Progenitor cell of endocrine pancreas (in vitro differentiated cells): Measurements from ENCODE around the gene GFOD2. TPM values are rescaled to one million over a fixed set of nuclear protein-coding genes. Genes with fewer than 3 reads are reported as not detected.

Experiments
- DNase-seq: peaks from one replicate; pipeline ENCODE4 v3.0.0; 2021; ENCODE audit warnings: low spot score; ENCODE audit not compliant: unreplicated experiment
- H3K27ac Mint-ChIP-seq: 2 replicates; pipeline ENCODE4 v1.8.0; 2021; ENCODE audit warnings: mild to moderate bottlenecking, moderate library complexity, mixed read lengths
- H3K27me3 Mint-ChIP-seq: 2 replicates; pipeline ENCODE4 v1.8.0; 2021; ENCODE audit warnings: mixed read lengths
- H3K36me3 Mint-ChIP-seq: 2 replicates; pipeline ENCODE4 v1.8.0; 2022; ENCODE audit warnings: mixed read lengths; ENCODE audit not compliant: insufficient read depth
- H3K4me1 Mint-ChIP-seq: 2 replicates; pipeline ENCODE4 v1.8.0; 2021; ENCODE audit warnings: low read depth, mixed read lengths
- H3K4me3 Mint-ChIP-seq: 2 replicates; pipeline ENCODE4 v1.8.0; 2021; ENCODE audit warnings: low read depth, mild to moderate bottlenecking, moderate library complexity, mixed read lengths
- H3K9me3 Mint-ChIP-seq: 2 replicates; pipeline ENCODE4 v1.8.0; 2021; ENCODE audit warnings: low read depth, mixed read lengths
- long read RNA-seq: library from polyadenylated mRNA; unstranded; transcript quantifications from one replicate; pipeline ENCODE4 v2.0.0, GENCODE V29; 2020
- total RNA-seq: library from RNA; stranded (reverse); gene quantifications from 2 replicates; pipeline ENCODE4 v1.2.1, GENCODE V29; 2021
- TF ChIP-seq, protein P1 (sequence below): fragments of 200-600 bp; sonication (generic); IDR thresholded peaks from one replicate; pipeline ENCODE4 v1.5.0; 2021; ENCODE audit warnings: antibody characterized with exemption, mild to moderate bottlenecking; ENCODE audit not compliant: unreplicated experiment

Gene GFOD2, protein sequence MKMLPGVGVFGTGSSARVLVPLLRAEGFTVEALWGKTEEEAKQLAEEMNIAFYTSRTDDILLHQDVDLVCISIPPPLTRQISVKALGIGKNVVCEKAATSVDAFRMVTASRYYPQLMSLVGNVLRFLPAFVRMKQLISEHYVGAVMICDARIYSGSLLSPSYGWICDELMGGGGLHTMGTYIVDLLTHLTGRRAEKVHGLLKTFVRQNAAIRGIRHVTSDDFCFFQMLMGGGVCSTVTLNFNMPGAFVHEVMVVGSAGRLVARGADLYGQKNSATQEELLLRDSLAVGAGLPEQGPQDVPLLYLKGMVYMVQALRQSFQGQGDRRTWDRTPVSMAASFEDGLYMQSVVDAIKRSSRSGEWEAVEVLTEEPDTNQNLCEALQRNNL
- 38.8 and 40.7 TPM in 2 replicates for total RNA-seq
- long read RNA-seq, full-length matches to known transcripts, result 155 of 181 reads
- long read RNA-seq, partial matches to known transcripts, result 3 of 181 reads
- long read RNA-seq, other reads (novel, unspliced or antisense), result 23 of 181 reads

DNA sequence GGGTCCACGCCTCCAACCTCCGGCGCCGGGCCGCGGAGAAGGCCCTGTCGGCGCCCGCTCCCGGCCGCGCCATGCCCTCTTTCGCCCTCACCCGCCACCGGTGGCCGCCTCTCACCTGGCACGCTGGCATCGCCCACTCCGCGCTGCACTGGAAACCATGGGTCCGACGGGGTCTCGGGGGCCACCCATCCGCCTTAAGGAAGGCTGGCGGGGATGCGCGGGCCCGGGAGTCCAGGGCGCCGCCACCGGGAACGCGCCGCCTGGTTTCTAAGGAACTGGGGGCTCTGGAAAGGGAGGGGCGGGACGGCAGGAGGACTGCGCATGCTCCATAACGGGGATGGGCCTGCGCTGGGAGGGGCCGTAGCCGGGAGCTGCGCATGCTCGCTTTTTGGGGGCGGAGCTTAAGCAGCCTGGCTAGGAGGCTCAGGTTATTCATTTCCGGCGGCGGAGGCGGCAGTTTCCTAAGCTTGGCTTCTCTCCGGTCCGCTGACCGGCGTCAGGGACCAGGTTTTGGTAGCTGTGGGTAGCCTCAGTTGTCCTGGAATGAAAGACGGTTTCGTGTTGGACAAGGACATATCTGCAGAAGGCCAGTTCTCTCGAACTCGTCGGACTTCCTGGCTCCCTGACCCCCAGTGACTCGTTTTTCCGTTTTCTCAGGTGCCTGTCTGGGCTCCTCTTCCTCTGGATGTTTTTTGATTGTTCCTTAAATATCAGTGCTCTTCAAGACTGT, at the start of gene GFOD2:
Gene GFOD2, minus strand, starts transcription at position 269 of the 730 bp plus-strand sequence. CDS start 33,601 bp downstream, outside the sequence.
- DNase-seq, result peak; percentile 98
- Mint-ChIP-seq H3K4me3 (peak within 1 kb of the TSS; percentile 87), H3K27ac (peak within 1 kb of the TSS; percentile 92), H3K27me3 (no peaks in the 10 kb centered on the region), H3K36me3 (peaks cover 1% of the 10 kb centered on the region), H3K9me3 (no peaks in the 10 kb centered on the region), H3K4me1 (peaks cover 30% of the 10 kb centered on the region)
- TF ChIP-seq, protein P1, sequence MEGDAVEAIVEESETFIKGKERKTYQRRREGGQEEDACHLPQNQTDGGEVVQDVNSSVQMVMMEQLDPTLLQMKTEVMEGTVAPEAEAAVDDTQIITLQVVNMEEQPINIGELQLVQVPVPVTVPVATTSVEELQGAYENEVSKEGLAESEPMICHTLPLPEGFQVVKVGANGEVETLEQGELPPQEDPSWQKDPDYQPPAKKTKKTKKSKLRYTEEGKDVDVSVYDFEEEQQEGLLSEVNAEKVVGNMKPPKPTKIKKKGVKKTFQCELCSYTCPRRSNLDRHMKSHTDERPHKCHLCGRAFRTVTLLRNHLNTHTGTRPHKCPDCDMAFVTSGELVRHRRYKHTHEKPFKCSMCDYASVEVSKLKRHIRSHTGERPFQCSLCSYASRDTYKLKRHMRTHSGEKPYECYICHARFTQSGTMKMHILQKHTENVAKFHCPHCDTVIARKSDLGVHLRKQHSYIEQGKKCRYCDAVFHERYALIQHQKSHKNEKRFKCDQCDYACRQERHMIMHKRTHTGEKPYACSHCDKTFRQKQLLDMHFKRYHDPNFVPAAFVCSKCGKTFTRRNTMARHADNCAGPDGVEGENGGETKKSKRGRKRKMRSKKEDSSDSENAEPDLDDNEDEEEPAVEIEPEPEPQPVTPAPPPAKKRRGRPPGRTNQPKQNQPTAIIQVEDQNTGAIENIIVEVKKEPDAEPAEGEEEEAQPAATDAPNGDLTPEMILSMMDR, result no peak

DNA sequence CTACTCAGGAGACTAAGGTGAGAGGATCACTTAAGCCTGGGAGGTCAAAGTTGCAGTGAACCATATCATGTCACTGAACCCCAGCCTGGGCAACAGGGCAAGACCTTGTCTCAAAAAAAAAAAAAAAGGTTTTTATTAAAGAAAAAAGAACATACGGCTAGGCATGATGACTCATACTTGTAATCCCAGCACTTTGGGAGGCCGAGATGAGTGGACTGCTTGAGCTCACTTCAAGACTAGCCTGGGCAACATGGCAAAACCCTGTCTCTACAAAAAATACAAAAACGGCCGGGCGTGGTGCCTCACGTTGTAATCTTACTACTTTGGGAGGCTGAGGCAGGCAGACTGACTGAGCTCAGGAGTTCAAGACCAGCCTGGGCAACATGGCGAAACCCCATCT, 48.8 kb upstream of the GFOD2 start:
- TF ChIP-seq, protein P1, result no peak
- no peaks in the 10 kb centered on the region for H3K9me3 Mint-ChIP-seq
- H3K27ac Mint-ChIP-seq, result no peak overlapping the region
- no peak overlapping the region for H3K4me3 Mint-ChIP-seq
- H3K36me3 Mint-ChIP-seq, result peaks cover 12% of the 10 kb centered on the region
- H3K27me3 Mint-ChIP-seq, result no peaks in the 10 kb centered on the region
- no peaks in the 10 kb centered on the region for H3K4me1 Mint-ChIP-seq
- no peak for DNase-seq

DNA sequence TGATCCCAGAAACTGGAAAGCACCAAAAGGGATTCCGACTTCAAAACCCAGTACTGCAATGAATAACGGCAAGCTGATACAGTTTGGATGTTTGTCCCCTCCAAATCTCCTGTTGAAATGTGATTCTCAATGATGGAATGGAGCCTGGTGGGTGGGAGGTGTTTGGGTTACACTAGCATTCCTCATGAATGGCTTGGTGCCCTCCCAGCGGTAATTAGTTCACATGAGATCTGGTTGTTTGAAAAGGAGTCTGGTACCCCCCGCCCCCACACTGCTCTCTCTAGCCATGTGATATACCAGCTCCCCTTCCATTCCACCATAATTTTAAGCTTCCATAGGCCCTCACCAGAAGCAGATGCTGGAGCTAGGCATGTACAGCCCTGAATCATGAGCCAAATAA, 47.2 kb upstream of the GFOD2 start:
- TF ChIP-seq, protein P1, result no peak
- Mint-ChIP-seq H3K9me3 (no peaks in the 10 kb centered on the region), H3K27ac (no peak overlapping the region), H3K36me3 (peaks cover 8% of the 10 kb centered on the region), H3K4me1 (no peaks in the 10 kb centered on the region), H3K4me3 (no peak overlapping the region), H3K27me3 (no peaks in the 10 kb centered on the region)
- DNase-seq, result no peak

DNA sequence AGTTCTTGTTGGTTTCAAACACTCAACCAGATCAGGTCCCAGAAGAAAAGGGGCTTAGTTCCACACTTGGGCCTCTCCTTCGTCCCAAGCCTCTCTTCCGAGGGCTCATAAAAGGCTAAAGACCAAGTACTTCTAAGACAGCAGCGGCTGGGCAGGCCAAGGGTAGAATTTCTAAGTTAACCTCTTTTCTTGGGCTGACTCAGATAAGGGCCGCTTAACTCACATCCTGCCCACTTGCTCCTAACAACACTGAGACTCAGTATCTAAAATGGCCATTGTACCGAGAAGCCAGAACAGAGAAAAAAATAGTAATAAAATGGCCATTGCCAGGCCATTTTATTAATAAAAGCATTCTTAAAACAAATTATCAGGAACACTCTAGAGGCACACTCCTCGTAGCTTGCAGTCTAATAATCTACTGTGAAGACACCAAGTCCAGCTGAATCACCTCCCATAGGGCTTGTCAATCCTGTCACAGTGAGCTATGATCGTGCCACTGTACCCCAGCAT, 45.1 kb upstream of the GFOD2 start:
- H3K27ac Mint-ChIP-seq, result no peak overlapping the region
- no peaks in the 10 kb centered on the region for H3K9me3 Mint-ChIP-seq
- H3K4me1 Mint-ChIP-seq, result no peaks in the 10 kb centered on the region
- H3K27me3 Mint-ChIP-seq, result no peaks in the 10 kb centered on the region
- H3K36me3 Mint-ChIP-seq, result peaks cover 3% of the 10 kb centered on the region
- TF ChIP-seq, protein P1, result no peak
- no peak for DNase-seq
- H3K4me3 Mint-ChIP-seq, result no peak overlapping the region

DNA sequence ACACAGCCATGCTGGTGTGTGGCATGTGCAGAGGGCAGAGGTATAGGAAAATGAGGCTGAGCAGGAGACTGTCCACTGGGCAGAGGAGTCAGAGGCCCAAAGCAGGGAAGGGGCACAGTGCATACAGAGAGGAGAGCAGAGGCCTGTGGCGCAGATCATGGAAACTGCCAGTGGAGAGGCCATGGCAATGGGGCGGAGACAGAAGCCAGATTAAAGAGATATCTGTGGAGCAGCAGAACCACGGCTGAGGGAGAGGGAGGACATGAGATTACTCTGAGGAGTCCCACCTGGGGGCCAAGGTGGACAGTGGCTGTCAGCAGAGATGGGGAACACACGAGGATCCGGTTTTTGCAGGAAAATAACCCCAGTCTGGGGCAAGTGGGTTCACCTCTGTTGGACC, 44.0 kb upstream of the GFOD2 start:
- H3K9me3 Mint-ChIP-seq, result no peaks in the 10 kb centered on the region
- TF ChIP-seq, protein P1, result no peak
- H3K27ac Mint-ChIP-seq, result peak overlapping the region; percentile 56
- no peak for DNase-seq
- H3K4me3 Mint-ChIP-seq, result no peak overlapping the region
- peaks cover 3% of the 10 kb centered on the region for H3K36me3 Mint-ChIP-seq
- no peaks in the 10 kb centered on the region for H3K4me1 Mint-ChIP-seq
- no peaks in the 10 kb centered on the region for H3K27me3 Mint-ChIP-seq
